Cardiac muscle cell (in vitro differentiated cells and primary cell): Measurements from ENCODE around the gene ST6GALNAC1. TPM values are rescaled to one million over a fixed set of nuclear protein-coding genes. Genes with fewer than 3 reads are reported as not detected.

Experiments used
- DNase-seq, 2 donors: peaks; one replicate each; pipeline versions ENCODE4 v3.0.0 to v3.0.0-alpha.2; 2010 to 2017; ENCODE audit warnings: low read depth in 1 of 2, low spot score in 1 of 2
- H3K27ac ChIP-seq: fragments of 200-600 bp; sonication (generic); 2 replicates; pipeline ENCODE4 v1.5.1; 2016
- H3K27me3 ChIP-seq: fragments of 200-600 bp; sonication (generic); 2 replicates; pipeline ENCODE4 v1.6.0; 2016; ENCODE audit warnings: control low read depth
- H3K36me3 ChIP-seq: fragments of 200-600 bp; sonication (generic); 2 replicates; pipeline ENCODE4 v1.5.1; 2016; ENCODE audit warnings: control low read depth
- H3K4me1 ChIP-seq: fragments of 200-600 bp; sonication (generic); 2 replicates; pipeline ENCODE4 v1.8.1; 2017; ENCODE audit warnings: low read depth, mild to moderate bottlenecking, mixed run types
- H3K4me3 ChIP-seq: fragments of 200-600 bp; sonication (generic); 2 replicates; pipeline ENCODE4 v1.5.1; 2016; ENCODE audit warnings: mild to moderate bottlenecking
- H3K9me3 ChIP-seq: fragments of 200-600 bp; sonication (generic); 2 replicates; pipeline ENCODE4 v1.5.1; 2017; ENCODE audit warnings: low read depth, mild to moderate bottlenecking, control low read depth
- polyA plus RNA-seq: library from polyadenylated mRNA; unstranded; fragments of >200 nt; fragmentation: Nextera tagmentation; extraction: Ambion mirVana; gene quantifications from 2 replicates; pipeline ENCODE4 v1.2.1, GENCODE V29; 2016
- total RNA-seq: library from RNA; depleted of rRNA; stranded (reverse); fragments of >200 nt; gene quantifications from 2 replicates; pipeline ENCODE4 v1.2.3, GENCODE V29; 2016
- TF ChIP-seq, protein P1 (sequence below): IDR thresholded peaks from 2 replicates; pipeline ENCODE4 v1.5.1; 2012; ENCODE audit warnings: low read depth, mild to moderate bottlenecking, low read length

The ST6GALNAC1 gene
- total and polyA plus RNA-seq, 2 experiments from 2014 or later = not detected

DNA sequence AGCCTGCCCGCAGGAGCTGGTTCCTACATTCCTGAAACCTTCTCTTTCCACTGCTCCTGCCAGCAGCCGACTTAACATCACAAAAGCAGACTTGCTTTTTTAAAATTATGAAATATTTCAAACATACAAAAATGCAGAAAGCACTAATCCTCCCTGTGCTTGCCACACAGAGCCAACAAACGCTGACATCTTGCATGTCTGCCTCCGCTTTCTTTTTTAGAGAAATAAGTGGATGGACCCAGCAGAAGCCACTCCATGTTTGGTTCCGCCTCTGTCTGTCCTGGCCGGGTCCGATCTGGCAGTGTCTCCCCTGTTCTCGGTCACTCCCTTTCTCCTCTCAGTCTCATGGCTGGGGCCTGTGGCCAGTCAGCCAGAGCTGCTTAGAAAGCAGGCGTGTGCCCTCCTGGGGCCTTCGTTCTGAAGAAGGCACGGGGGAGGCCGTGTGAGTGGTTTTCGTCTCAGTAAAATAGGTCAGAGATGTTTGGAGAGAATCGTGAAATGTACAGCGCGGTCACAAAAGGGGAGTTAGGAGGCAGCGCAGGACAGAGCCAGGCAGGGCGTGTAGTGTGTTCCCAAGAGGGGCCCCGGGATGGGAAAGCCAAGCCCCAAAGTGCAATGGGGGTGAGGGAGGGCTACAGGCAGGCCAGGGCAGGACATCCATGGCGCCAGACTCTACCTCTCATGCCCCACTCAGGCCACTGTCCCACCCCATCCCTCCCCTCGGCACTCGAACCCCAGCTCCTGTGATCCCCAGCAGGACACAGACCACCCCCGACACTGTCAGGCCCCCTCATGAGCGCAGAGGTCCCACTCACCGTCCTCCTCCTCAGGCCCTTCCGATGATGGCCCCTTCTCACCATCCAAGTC lies 44.0 kb upstream of the ST6GALNAC1 start:
- Histone ChIP-seq H3K9me3 (no peaks in the 10 kb centered on the region), H3K4me3 (no peak overlapping the region), H3K27me3 (no peaks in the 10 kb centered on the region), H3K4me1 (peaks cover 23% of the 10 kb centered on the region), H3K36me3 (no peaks in the 10 kb centered on the region), H3K27ac (no peak overlapping the region)
- TF ChIP-seq, protein P1, sequence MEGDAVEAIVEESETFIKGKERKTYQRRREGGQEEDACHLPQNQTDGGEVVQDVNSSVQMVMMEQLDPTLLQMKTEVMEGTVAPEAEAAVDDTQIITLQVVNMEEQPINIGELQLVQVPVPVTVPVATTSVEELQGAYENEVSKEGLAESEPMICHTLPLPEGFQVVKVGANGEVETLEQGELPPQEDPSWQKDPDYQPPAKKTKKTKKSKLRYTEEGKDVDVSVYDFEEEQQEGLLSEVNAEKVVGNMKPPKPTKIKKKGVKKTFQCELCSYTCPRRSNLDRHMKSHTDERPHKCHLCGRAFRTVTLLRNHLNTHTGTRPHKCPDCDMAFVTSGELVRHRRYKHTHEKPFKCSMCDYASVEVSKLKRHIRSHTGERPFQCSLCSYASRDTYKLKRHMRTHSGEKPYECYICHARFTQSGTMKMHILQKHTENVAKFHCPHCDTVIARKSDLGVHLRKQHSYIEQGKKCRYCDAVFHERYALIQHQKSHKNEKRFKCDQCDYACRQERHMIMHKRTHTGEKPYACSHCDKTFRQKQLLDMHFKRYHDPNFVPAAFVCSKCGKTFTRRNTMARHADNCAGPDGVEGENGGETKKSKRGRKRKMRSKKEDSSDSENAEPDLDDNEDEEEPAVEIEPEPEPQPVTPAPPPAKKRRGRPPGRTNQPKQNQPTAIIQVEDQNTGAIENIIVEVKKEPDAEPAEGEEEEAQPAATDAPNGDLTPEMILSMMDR = no peak
- no peak for DNase-seq

GRCh38 chr17:76686538-76687297 lies 43.2 kb upstream of the ST6GALNAC1 start:
- H3K27me3 ChIP-seq = no peaks in the 10 kb centered on the region
- no peak overlapping the region for H3K4me3 ChIP-seq
- peaks cover 28% of the 10 kb centered on the region for H3K4me1 ChIP-seq
- H3K9me3 ChIP-seq = no peaks in the 10 kb centered on the region
- TF ChIP-seq, protein P1 = no peak
- H3K36me3 ChIP-seq = no peaks in the 10 kb centered on the region
- H3K27ac ChIP-seq = no peak overlapping the region
- no peak for DNase-seq

- no peak for DNase-seq
- no peaks in the 10 kb centered on the region for H3K9me3 ChIP-seq
- H3K4me1 ChIP-seq = peaks cover 25% of the 10 kb centered on the region
- no peaks in the 10 kb centered on the region for H3K36me3 ChIP-seq
- H3K27ac ChIP-seq = no peak overlapping the region
- TF ChIP-seq, protein P1 = no peak
- no peak overlapping the region for H3K4me3 ChIP-seq
- H3K27me3 ChIP-seq = no peaks in the 10 kb centered on the region
Observed at GRCh38 chr17:76685846-76686245, 42.3 kb upstream of the ST6GALNAC1 start.

DNA sequence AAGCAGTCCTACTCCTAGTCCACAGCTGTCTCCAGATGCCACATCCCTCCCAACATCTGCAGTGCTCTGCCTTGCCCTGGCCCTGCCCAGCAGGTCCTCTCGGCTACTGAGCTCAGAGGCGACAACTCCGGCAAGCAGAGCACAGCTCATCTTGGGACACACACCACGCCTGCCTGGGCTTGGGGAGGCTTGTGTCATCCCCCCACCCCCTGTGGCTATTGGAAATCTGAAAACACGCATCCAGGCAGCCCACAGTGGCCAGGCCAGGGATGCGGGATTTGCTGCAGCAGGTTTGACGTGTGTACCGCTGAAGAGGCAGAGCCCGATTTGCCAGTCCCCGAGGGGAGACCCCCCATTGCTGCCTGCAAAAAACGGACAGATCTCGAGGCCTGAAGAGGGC lies 41.8 kb upstream of the ST6GALNAC1 start:
- TF ChIP-seq, protein P1 = no peak
- Histone ChIP-seq H3K36me3 (no peaks in the 10 kb centered on the region), H3K4me1 (peaks cover 25% of the 10 kb centered on the region), H3K27me3 (no peaks in the 10 kb centered on the region), H3K4me3 (no peak overlapping the region), H3K9me3 (no peaks in the 10 kb centered on the region), H3K27ac (no peak overlapping the region)
- DNase-seq = no peak

- TF ChIP-seq, protein P1 = no peak
- no peak for DNase-seq
- Histone ChIP-seq H3K4me1 (peaks cover 22% of the 10 kb centered on the region), H3K4me3 (no peak overlapping the region), H3K9me3 (no peaks in the 10 kb centered on the region), H3K27me3 (no peaks in the 10 kb centered on the region), H3K36me3 (no peaks in the 10 kb centered on the region), H3K27ac (no peak overlapping the region)
Observed at GRCh38 chr17:76684756-76685155, 41.2 kb upstream of the ST6GALNAC1 start.
